ENCODE data around the gene GK2.

The GK2 gene

GRCh38 chr4:79399076-79399475 is 9.0 kb downstream of the GK2 start:
- DNase-seq (ENCODE audit: insufficient read length, low spot score), result no peak
- no peak for FAIRE-seq
- TF ChIP-seq POLR2A (IDR thresholded peaks at IDR 0.05; ENCODE audit: low read depth, low read length) (no peak), SPI1 (IDR thresholded peaks at IDR 0.05; ENCODE audit: low read depth, low read length) (no peak), PAX5 (IDR thresholded peaks at IDR 0.05; ENCODE audit: insufficient read depth, low read length, severe bottlenecking) (no peak), TAF1 (IDR thresholded peaks at IDR 0.05; ENCODE audit: low read depth, low read length) (no peak), POU2F2 (IDR thresholded peaks at IDR 0.05; ENCODE audit: low read depth, low read length) (no peak), POLR2AphosphoS5 (IDR thresholded peaks at IDR 0.05; ENCODE audit: low read depth, low read length) (no peak)

DNA sequence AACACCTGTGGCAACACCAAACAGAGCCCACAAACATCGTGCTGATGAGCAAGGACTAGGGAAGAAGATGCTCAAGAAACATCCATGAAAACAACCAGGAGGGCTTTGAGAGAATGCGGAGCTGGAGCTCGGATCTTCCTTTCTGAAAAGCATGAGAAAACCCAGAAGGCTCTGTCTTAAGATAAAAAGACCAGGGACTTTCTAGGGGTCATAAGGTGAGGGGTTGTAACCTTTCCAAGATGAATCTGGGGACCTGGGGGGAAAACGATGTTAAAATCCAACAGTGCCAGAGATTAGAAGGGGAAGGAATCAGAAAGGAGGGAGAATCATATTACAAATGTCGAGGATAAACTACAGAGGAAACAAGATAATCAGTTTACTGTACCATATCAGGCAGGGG is 10.1 kb downstream of the GK2 start:
- no peak for FAIRE-seq
- TF ChIP-seq POU2F2 (IDR thresholded peaks at IDR 0.05; ENCODE audit: low read depth, low read length), result no peak
- no peak for TF ChIP-seq SPI1 (IDR thresholded peaks at IDR 0.05; ENCODE audit: low read depth, low read length)
- no peak for TF ChIP-seq POLR2AphosphoS5 (IDR thresholded peaks at IDR 0.05; ENCODE audit: low read depth, low read length)
- TF ChIP-seq PAX5 (IDR thresholded peaks at IDR 0.05; ENCODE audit: insufficient read depth, low read length, severe bottlenecking), result no peak
- TF ChIP-seq TAF1 (IDR thresholded peaks at IDR 0.05; ENCODE audit: low read depth, low read length), result no peak
- TF ChIP-seq POLR2A (IDR thresholded peaks at IDR 0.05; ENCODE audit: low read depth, low read length), result no peak

DNA sequence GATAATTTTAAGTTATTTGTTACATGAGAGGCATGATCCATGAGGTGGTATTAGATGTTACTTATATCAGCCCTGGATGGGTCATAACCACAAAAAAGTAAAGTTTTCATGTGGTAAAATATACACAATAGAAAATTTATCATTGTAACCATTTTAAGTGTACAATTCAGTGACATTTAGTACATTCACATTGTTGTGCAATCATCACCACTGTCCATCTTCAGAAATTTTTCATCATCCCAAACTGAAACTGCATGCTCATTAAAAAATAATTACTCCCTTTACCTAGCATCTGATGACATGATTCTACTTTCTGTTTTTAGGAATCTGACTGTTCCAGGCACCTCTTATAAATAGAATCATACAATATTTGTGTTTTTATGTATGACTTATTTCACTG is 11.2 kb downstream of the GK2 start:
- TF ChIP-seq POLR2A (IDR thresholded peaks at IDR 0.05; ENCODE audit: low read depth, low read length) (no peak), POU2F2 (IDR thresholded peaks at IDR 0.05; ENCODE audit: low read depth, low read length) (no peak), TAF1 (IDR thresholded peaks at IDR 0.05; ENCODE audit: low read depth, low read length) (no peak), PAX5 (IDR thresholded peaks at IDR 0.05; ENCODE audit: insufficient read depth, low read length, severe bottlenecking) (no peak), SPI1 (IDR thresholded peaks at IDR 0.05; ENCODE audit: low read depth, low read length) (no peak), POLR2AphosphoS5 (IDR thresholded peaks at IDR 0.05; ENCODE audit: low read depth, low read length) (no peak)
- FAIRE-seq (no peak), DNase-seq (ENCODE audit: insufficient read length, low spot score) (no peak)

More for the DNA sequence above, 10.1 kb downstream of the GK2 start:
- DNase-seq (ENCODE audit: insufficient read length, low spot score), result no peak

DNA sequence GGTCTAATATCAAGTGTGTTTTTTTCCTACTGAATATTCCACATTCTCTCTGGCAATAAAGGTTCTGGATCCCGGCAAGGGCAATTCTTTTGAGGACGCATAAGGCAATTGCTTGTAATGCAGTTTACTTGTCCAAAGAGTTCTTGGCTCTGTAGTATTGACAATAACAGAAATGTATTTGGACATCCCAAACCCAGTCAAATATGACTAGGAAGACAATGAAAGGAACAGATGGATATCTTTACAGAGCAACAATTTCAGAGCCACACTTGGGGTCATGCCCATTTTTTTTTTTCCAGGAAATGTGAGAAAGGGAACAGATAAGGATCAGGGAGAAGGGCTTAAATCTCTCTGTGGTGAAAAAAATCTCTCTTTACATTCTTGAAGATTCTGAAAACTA is 12.2 kb downstream of the GK2 start:
- TF ChIP-seq POU2F2 (IDR thresholded peaks at IDR 0.05; ENCODE audit: low read depth, low read length) (no peak), SPI1 (IDR thresholded peaks at IDR 0.05; ENCODE audit: low read depth, low read length) (no peak), POLR2A (IDR thresholded peaks at IDR 0.05; ENCODE audit: low read depth, low read length) (no peak), TAF1 (IDR thresholded peaks at IDR 0.05; ENCODE audit: low read depth, low read length) (no peak), POLR2AphosphoS5 (IDR thresholded peaks at IDR 0.05; ENCODE audit: low read depth, low read length) (no peak), PAX5 (IDR thresholded peaks at IDR 0.05; ENCODE audit: insufficient read depth, low read length, severe bottlenecking) (no peak)
- DNase-seq (ENCODE audit: insufficient read length, low spot score), result no peak
- FAIRE-seq, result no peak

DNA sequence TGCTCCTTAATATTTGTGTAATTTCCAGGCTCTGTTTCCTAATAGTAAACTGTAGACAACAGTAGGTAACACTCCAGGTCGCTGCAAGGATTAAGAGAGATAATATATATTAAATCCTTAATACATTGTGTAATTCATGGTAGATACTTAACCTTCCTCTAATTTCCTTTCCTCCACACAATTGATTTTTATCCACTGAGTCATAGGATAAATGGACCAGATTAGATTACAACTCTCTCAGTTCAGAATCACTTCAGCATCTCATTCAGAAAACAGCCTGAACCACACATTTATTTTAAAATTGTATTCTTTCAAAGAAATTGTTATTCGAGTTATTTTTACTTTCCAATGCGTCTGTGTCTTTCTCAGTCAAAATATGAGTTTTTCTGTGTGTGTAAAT is 17.1 kb downstream of the GK2 start:
- no peak for FAIRE-seq
- DNase-seq (ENCODE audit: insufficient read length, low spot score), result no peak
- TF ChIP-seq TAF1 (IDR thresholded peaks at IDR 0.05; ENCODE audit: low read depth, low read length) (no peak), POU2F2 (IDR thresholded peaks at IDR 0.05; ENCODE audit: low read depth, low read length) (no peak), SPI1 (IDR thresholded peaks at IDR 0.05; ENCODE audit: low read depth, low read length) (no peak), POLR2AphosphoS5 (IDR thresholded peaks at IDR 0.05; ENCODE audit: low read depth, low read length) (no peak), PAX5 (IDR thresholded peaks at IDR 0.05; ENCODE audit: insufficient read depth, low read length, severe bottlenecking) (no peak), POLR2A (IDR thresholded peaks at IDR 0.05; ENCODE audit: low read depth, low read length) (no peak)

GRCh38 chr4:79385641-79386040 is 22.4 kb downstream of the GK2 start:
- FAIRE-seq (no peak), DNase-seq (ENCODE audit: insufficient read length, low spot score) (no peak)
- TF ChIP-seq POLR2AphosphoS5 (IDR thresholded peaks at IDR 0.05; ENCODE audit: low read depth, low read length) (no peak), POU2F2 (IDR thresholded peaks at IDR 0.05; ENCODE audit: low read depth, low read length) (no peak), POLR2A (IDR thresholded peaks at IDR 0.05; ENCODE audit: low read depth, low read length) (no peak), TAF1 (IDR thresholded peaks at IDR 0.05; ENCODE audit: low read depth, low read length) (no peak), SPI1 (IDR thresholded peaks at IDR 0.05; ENCODE audit: low read depth, low read length) (no peak), PAX5 (IDR thresholded peaks at IDR 0.05; ENCODE audit: insufficient read depth, low read length, severe bottlenecking) (no peak)

GRCh38 chr4:79381161-79381560 is 26.9 kb downstream of the GK2 start:
- TF ChIP-seq PAX5 (IDR thresholded peaks at IDR 0.05; ENCODE audit: insufficient read depth, low read length, severe bottlenecking) (no peak), POLR2A (IDR thresholded peaks at IDR 0.05; ENCODE audit: low read depth, low read length) (no peak), SPI1 (IDR thresholded peaks at IDR 0.05; ENCODE audit: low read depth, low read length) (no peak), TAF1 (IDR thresholded peaks at IDR 0.05; ENCODE audit: low read depth, low read length) (no peak)
- FAIRE-seq (no peak), DNase-seq (ENCODE audit: insufficient read length, low spot score) (no peak)

DNA sequence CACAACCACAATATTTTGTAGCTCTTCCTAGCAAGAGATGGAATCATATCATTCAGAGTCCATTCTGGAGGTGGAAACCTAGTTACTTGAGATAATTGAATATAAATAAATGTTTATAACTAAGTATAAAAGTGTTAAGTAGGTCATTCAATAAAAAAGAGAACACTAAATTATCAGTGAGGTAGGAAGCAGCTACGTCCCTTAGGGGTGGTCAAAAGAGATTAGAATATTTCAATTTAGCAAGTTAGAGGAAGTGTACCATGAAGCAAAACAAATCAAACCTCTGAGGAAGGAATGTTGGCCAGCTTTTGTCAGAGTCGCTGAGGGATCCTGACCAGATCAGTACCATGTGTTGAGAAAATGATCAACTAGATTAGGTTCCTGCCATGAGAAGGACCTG is 38.0 kb downstream of the GK2 start:
- TF ChIP-seq POLR2A (IDR thresholded peaks at IDR 0.05; ENCODE audit: low read depth, low read length), result no peak
- no peak for TF ChIP-seq SPI1 (IDR thresholded peaks at IDR 0.05; ENCODE audit: low read depth, low read length)
- TF ChIP-seq PAX5 (IDR thresholded peaks at IDR 0.05; ENCODE audit: insufficient read depth, low read length, severe bottlenecking), result no peak
- no peak for TF ChIP-seq POLR2AphosphoS5 (IDR thresholded peaks at IDR 0.05; ENCODE audit: low read depth, low read length)
- no peak for TF ChIP-seq TAF1 (IDR thresholded peaks at IDR 0.05; ENCODE audit: low read depth, low read length)
- no peak for TF ChIP-seq POU2F2 (IDR thresholded peaks at IDR 0.05; ENCODE audit: low read depth, low read length)
- FAIRE-seq (no peak), DNase-seq (ENCODE audit: insufficient read length, low spot score) (no peak)

GRCh38 chr4:79367096-79367495 is 40.9 kb downstream of the GK2 start:
- FAIRE-seq (no peak), DNase-seq (ENCODE audit: insufficient read length, low spot score) (no peak)
- no peak for TF ChIP-seq TAF1 (IDR thresholded peaks at IDR 0.05; ENCODE audit: low read depth, low read length)
- no peak for TF ChIP-seq POLR2A (IDR thresholded peaks at IDR 0.05; ENCODE audit: low read depth, low read length)
- no peak for TF ChIP-seq POU2F2 (IDR thresholded peaks at IDR 0.05; ENCODE audit: low read depth, low read length)
- TF ChIP-seq POLR2AphosphoS5 (IDR thresholded peaks at IDR 0.05; ENCODE audit: low read depth, low read length), result no peak
- TF ChIP-seq SPI1 (IDR thresholded peaks at IDR 0.05; ENCODE audit: low read depth, low read length), result no peak
- TF ChIP-seq PAX5 (IDR thresholded peaks at IDR 0.05; ENCODE audit: insufficient read depth, low read length, severe bottlenecking), result no peak

DNA sequence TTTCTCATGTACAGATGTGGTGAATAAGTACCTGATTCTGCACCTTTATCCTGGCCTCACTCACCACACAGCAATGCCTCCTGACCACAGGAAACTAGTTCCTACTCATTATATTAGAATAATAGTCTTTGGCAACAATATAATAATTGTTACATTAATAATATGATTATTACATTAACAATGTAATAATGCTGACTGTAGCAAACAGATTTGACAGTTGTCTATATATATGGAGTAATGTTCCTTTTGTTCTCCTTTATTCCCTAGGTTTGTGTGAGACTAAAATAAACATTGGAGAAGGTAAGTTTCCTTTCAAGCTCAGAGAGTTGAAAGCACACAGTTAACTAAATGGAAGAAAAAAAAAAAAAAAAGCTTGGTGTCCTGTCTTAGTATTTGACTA is 41.6 kb downstream of the GK2 start:
- DNase-seq (ENCODE audit: insufficient read length, low spot score) (no peak), FAIRE-seq (no peak)
- TF ChIP-seq POLR2AphosphoS5 (IDR thresholded peaks at IDR 0.05; ENCODE audit: low read depth, low read length), result no peak
- TF ChIP-seq TAF1 (IDR thresholded peaks at IDR 0.05; ENCODE audit: low read depth, low read length), result no peak
- TF ChIP-seq PAX5 (IDR thresholded peaks at IDR 0.05; ENCODE audit: insufficient read depth, low read length, severe bottlenecking), result no peak

All from GM12891 (cell line).